ENCODE measurements around the gene AGPAT4.

AGPAT4 gene

GRCh38 chr6:161140554-161140875, 133.3 kb downstream of the AGPAT4 start:
- Histone ChIP-seq H3K4me3 (ENCODE audit: low read length) (no peak overlapping the region), H3K27me3 (ENCODE audit: control insufficient read depth, low read length) (no peaks in the 10 kb centered on the region), H3K9me3 (ENCODE audit: control insufficient read depth, insufficient read depth, low read length) (no peaks in the 10 kb centered on the region), H3K36me3 (ENCODE audit: control insufficient read depth, low read length) (no peaks in the 10 kb centered on the region), H3K9me2 (replicated peaks; ENCODE audit: control insufficient read depth, low read length) (no peaks in the 10 kb centered on the region), H4K20me1 (ENCODE audit: control insufficient read depth, insufficient read depth, low read depth, low read length) (no peaks in the 10 kb centered on the region), H3K4me1 (ENCODE audit: control insufficient read depth, low read length) (no peaks in the 10 kb centered on the region), H3K27ac (ENCODE audit: low read depth, low read length) (no peak overlapping the region), H3F3A (ENCODE audit: control insufficient read depth, insufficient read depth) (no peaks in the 10 kb centered on the region), H3K4me2 (ENCODE audit: low read length) (no peak overlapping the region), H3K79me2 (ENCODE audit: control insufficient read depth, low read length) (no peaks in the 10 kb centered on the region)
- TF ChIP-seq EZH2phosphoT487 (IDR thresholded peaks at IDR 0.05; ENCODE audit: borderline replicate concordance, low read length) (no peak), CTCF (IDR thresholded peaks at IDR 0.05; ENCODE audit: low read depth, low read length, poor library complexity, severe bottlenecking) (no peak)

- TF ChIP-seq CTCF (IDR thresholded peaks at IDR 0.05; ENCODE audit: low read depth, low read length, poor library complexity, severe bottlenecking) (no peak), EZH2phosphoT487 (IDR thresholded peaks at IDR 0.05; ENCODE audit: borderline replicate concordance, low read length) (no peak)
- H3K27ac ChIP-seq (ENCODE audit: low read depth, low read length): no peak overlapping the region
- H3K4me2 ChIP-seq (ENCODE audit: low read length): no peak overlapping the region
- H3K4me1 ChIP-seq (ENCODE audit: control insufficient read depth, low read length): no peaks in the 10 kb centered on the region
- no peaks in the 10 kb centered on the region for H3K79me2 ChIP-seq (ENCODE audit: control insufficient read depth, low read length)
- H3K9me2 ChIP-seq (replicated peaks; ENCODE audit: control insufficient read depth, low read length): no peaks in the 10 kb centered on the region
- H3K36me3 ChIP-seq (ENCODE audit: control insufficient read depth, low read length): no peaks in the 10 kb centered on the region
- no peaks in the 10 kb centered on the region for H3K27me3 ChIP-seq (ENCODE audit: control insufficient read depth, low read length)
- H4K20me1 ChIP-seq (ENCODE audit: control insufficient read depth, insufficient read depth, low read depth, low read length): no peaks in the 10 kb centered on the region
- no peaks in the 10 kb centered on the region for H3F3A ChIP-seq (ENCODE audit: control insufficient read depth, insufficient read depth)
- no peaks in the 10 kb centered on the region for H3K9me3 ChIP-seq (ENCODE audit: control insufficient read depth, insufficient read depth, low read length)
- H3K4me3 ChIP-seq (ENCODE audit: low read length): no peak overlapping the region
Observed at GRCh38 chr6:161139766-161140553, 133.9 kb downstream of the AGPAT4 start.

GRCh38 chr6:161139304-161139765, 134.5 kb downstream of the AGPAT4 start:
- no peak overlapping the region for H3K4me3 ChIP-seq (ENCODE audit: low read length)
- no peaks in the 10 kb centered on the region for H3K79me2 ChIP-seq (ENCODE audit: control insufficient read depth, low read length)
- H3K27me3 ChIP-seq (ENCODE audit: control insufficient read depth, low read length): no peaks in the 10 kb centered on the region
- no peaks in the 10 kb centered on the region for H3K4me1 ChIP-seq (ENCODE audit: control insufficient read depth, low read length)
- no peaks in the 10 kb centered on the region for H3F3A ChIP-seq (ENCODE audit: control insufficient read depth, insufficient read depth)
- no peaks in the 10 kb centered on the region for H3K9me2 ChIP-seq (replicated peaks; ENCODE audit: control insufficient read depth, low read length)
- H3K9me3 ChIP-seq (ENCODE audit: control insufficient read depth, insufficient read depth, low read length): no peaks in the 10 kb centered on the region
- no peak overlapping the region for H3K27ac ChIP-seq (ENCODE audit: low read depth, low read length)
- no peaks in the 10 kb centered on the region for H3K36me3 ChIP-seq (ENCODE audit: control insufficient read depth, low read length)
- H3K4me2 ChIP-seq (ENCODE audit: low read length): no peak overlapping the region
- no peaks in the 10 kb centered on the region for H4K20me1 ChIP-seq (ENCODE audit: control insufficient read depth, insufficient read depth, low read depth, low read length)
- TF ChIP-seq EZH2phosphoT487 (IDR thresholded peaks at IDR 0.05; ENCODE audit: borderline replicate concordance, low read length) (no peak), CTCF (IDR thresholded peaks at IDR 0.05; ENCODE audit: low read depth, low read length, poor library complexity, severe bottlenecking) (no peak)

Data from DOHH2 (cell line).